IMR-90 (cell line): ENCODE measurements around the gene HOXD12.

Experiments used
- BHLHE40 ChIP-seq: fragments of 150-350 bp; IDR thresholded peaks from 2 replicates; pipeline ENCODE4 v1.6.1; 2016; ENCODE audit warnings: mild to moderate bottlenecking, low read depth, low read length
- CEBPB ChIP-seq: IDR thresholded peaks from 2 replicates; pipeline ENCODE4 v1.6.1; 2012; ENCODE audit warnings: low read depth, low read length, improper control_type of control experiment
- CTCF ChIP-seq: conservative IDR thresholded peaks from 2 replicates; pipeline ENCODE4 v1.5.1; 2012; ENCODE audit warnings: mild to moderate bottlenecking, low read depth, low read length, improper control_type of control experiment
- ELK1 ChIP-seq: fragments of 150-350 bp; IDR thresholded peaks from 2 replicates; pipeline ENCODE4 v1.6.1; 2016; ENCODE audit warnings: low read depth, mild to moderate bottlenecking, low read length, moderate library complexity, borderline replicate concordance
- MAFK ChIP-seq: IDR thresholded peaks from 2 replicates; pipeline ENCODE4 v1.6.1; 2012; ENCODE audit warnings: low read depth, low read length, improper control_type of control experiment
- POLR2A ChIP-seq: IDR thresholded peaks from 2 replicates; pipeline ENCODE4 v1.6.1; 2012; ENCODE audit warnings: mild to moderate bottlenecking, low read depth, low read length
- RAD21 ChIP-seq: IDR thresholded peaks from 2 replicates; pipeline ENCODE4 v1.6.1; 2012; ENCODE audit warnings: low read length, improper control_type of control experiment
- RFX5 ChIP-seq: IDR thresholded peaks from 2 replicates; pipeline ENCODE4 v1.8.0; 2012; ENCODE audit warnings: low read depth, mild to moderate bottlenecking, low read length, moderate library complexity
- USF2 ChIP-seq: fragments of 150-350 bp; IDR thresholded peaks from 2 replicates; pipeline ENCODE4 v1.6.1; 2017; ENCODE audit warnings: mild to moderate bottlenecking, antibody characterized with exemption, low read length, low read depth

GRCh38 chr2:176120364-176121189 lies 21.0 kb downstream of the HOXD12 start:
- TF ChIP-seq BHLHE40 (no peak), CTCF (no peak), ELK1 (no peak), POLR2A (no peak), USF2 (no peak), RFX5 (no peak), RAD21 (no peak), CEBPB (no peak), MAFK (no peak)
